HCT116 (cell line): ENCODE data around the gene C11orf58. TPM values are rescaled to one million over a fixed set of nuclear protein-coding genes. Genes with fewer than 3 reads are reported as not detected.

ENCODE experiments used
- ATAC-seq: fragments of 200-7000 bp; cut with Tn5 transposase; 2 replicates; pipeline ENCODE4 v1.9.1; 2020; ENCODE audit warnings: mild to moderate bottlenecking, moderate library complexity
- BruUV-seq: library from RNA; stranded (reverse); fragments of 400-500 nt; replicated peaks from 2 replicates; lab custom pipeline; 2021; lab: Mats Ljungman, UMichigan
- CTCF ChIA-PET: fragments of 300-600 bp; sonication (Branson Sonifier 250); formaldehyde crosslinking; loops from one replicate; lab custom pipeline; 2021; ENCODE audit warnings: antibody characterized with exemption; lab: Charles Lee
- POLR2A ChIA-PET: fragments of 300-600, 350-600 bp; sonication (Branson Sonifier 250); formaldehyde crosslinking; loops from one replicate; lab custom pipeline; 2021; ENCODE audit warnings: antibody characterized with exemption; lab: Charles Lee
- RAD21 ChIA-PET, 2 experiments: fragments of 300-600 bp; sonication (Branson Sonifier 250); formaldehyde crosslinking; loops; one replicate each; lab custom pipeline; 2023; ENCODE audit warnings: low total read pairs in 2 of 2; ENCODE audit not compliant: uncharacterized antibody in 2 of 2, unreplicated experiment in 2 of 2, low non-redundant PET in 1 of 2; lab: Charles Lee
- DNase-seq: peaks from one replicate; pipeline ENCODE4 v3.0.0-alpha.2; 2010; ENCODE audit warnings: low read depth, low spot score
- H2AFZ ChIP-seq: fragments of 200-600 bp; shearing (Covaris generic), sonication (generic); 2 replicates; pipeline ENCODE4 v1.6.1; 2017; ENCODE audit warnings: low read depth, mixed run types, mixed read lengths, antibody characterized with exemption, low read length; ENCODE audit not compliant: poor library complexity, severe bottlenecking
- H3K27ac ChIP-seq: 2 replicates; pipeline ENCODE4 v1.5.1; 2012; ENCODE audit warnings: low read depth, low read length
- H3K27me3 ChIP-seq: fragments of 200-600 bp; sonication (generic); 2 replicates; pipeline ENCODE4 v1.6.1; 2016; ENCODE audit warnings: mixed run types, low read length, mixed read lengths; ENCODE audit not compliant: insufficient read depth
- H3K36me3 ChIP-seq, 2 experiments: fragments of 200-500 bp in 1 of 2; fragments of 200-600 bp in 1 of 2; sonication (Bioruptor generic) in 1 of 2; sonication (generic) in 1 of 2; 2 replicates each; pipeline versions ENCODE4 v1.5.1 to v1.6.1; 2014 to 2016; ENCODE audit warnings: low read length in 2 of 2, inconsistent platforms in 1 of 2, mixed read lengths in 1 of 2, mixed run types in 1 of 2; ENCODE audit not compliant: insufficient read depth in 2 of 2, control insufficient read depth in 1 of 2
- H3K4me1 ChIP-seq, 2 experiments: fragments of 200-600 bp in 1 of 2; sonication (generic) in 1 of 2; 2 replicates each; pipeline versions ENCODE4 v1.5.1 to v1.6.1; 2012 to 2017; ENCODE audit warnings: low read length in 2 of 2, inconsistent platforms in 1 of 2, mild to moderate bottlenecking in 1 of 2, mixed read lengths in 1 of 2, mixed run types in 1 of 2, moderate library complexity in 1 of 2; ENCODE audit not compliant: insufficient read depth in 2 of 2, control insufficient read depth in 1 of 2
- H3K4me2 ChIP-seq: fragments of 200-600 bp; sonication (generic); 2 replicates; pipeline ENCODE4 v1.6.1; 2017; ENCODE audit warnings: mixed run types, low read length, mixed read lengths
- H3K4me3 ChIP-seq, 2 experiments: fragments of 200-600 bp in 1 of 2; sonication (generic) in 1 of 2; replicated peaks in 1 of 2; 2 replicates each; pipeline ENCODE4 v1.5.1; 2011 to 2016; ENCODE audit warnings: low read length in 2 of 2, control low read depth in 1 of 2, low read depth in 1 of 2, mild to moderate bottlenecking in 1 of 2, mixed read lengths in 1 of 2, mixed run types in 1 of 2
- H3K79me2 ChIP-seq: fragments of 200-600 bp; sonication (generic); 2 replicates; pipeline ENCODE4 v1.6.1; 2017; ENCODE audit warnings: mild to moderate bottlenecking, mixed run types, low read length, moderate library complexity, mixed read lengths; ENCODE audit not compliant: insufficient read depth
- H3K9ac ChIP-seq: fragments of 200-600 bp; sonication (generic); 2 replicates; pipeline ENCODE4 v1.6.1; 2016; ENCODE audit warnings: low read length, mixed read lengths
- H3K9me2 ChIP-seq: fragments of 200-600 bp; sonication (generic), shearing (Covaris generic); 2 replicates; pipeline ENCODE4 v1.6.1; 2017; ENCODE audit warnings: mixed run types, mild to moderate bottlenecking, moderate library complexity; ENCODE audit not compliant: insufficient read depth
- H3K9me3 ChIP-seq, 2 experiments: fragments of 200-500 bp in 1 of 2; fragments of 200-600 bp in 1 of 2; sonication (Bioruptor generic) in 1 of 2; sonication (generic) in 1 of 2; 2 replicates each; pipeline ENCODE4 v1.6.1; 2014 to 2017; ENCODE audit warnings: low read length in 2 of 2, mixed read lengths in 2 of 2, inconsistent platforms in 1 of 2, low read depth in 1 of 2, mild to moderate bottlenecking in 1 of 2, mixed run types in 1 of 2, moderate library complexity in 1 of 2; ENCODE audit not compliant: control insufficient read depth in 1 of 2, insufficient read depth in 1 of 2
- H4K20me1 ChIP-seq: fragments of 200-600 bp; sonication (generic), shearing (Covaris generic); 2 replicates; pipeline ENCODE4 v1.6.1; 2017; ENCODE audit warnings: mixed run types, mild to moderate bottlenecking, moderate library complexity; ENCODE audit not compliant: insufficient read depth
- CBX3 ChIP-seq: IDR thresholded peaks from 2 replicates; pipeline ENCODE4 v1.6.1; 2012; ENCODE audit warnings: low read depth
- EGR1 ChIP-seq: IDR thresholded peaks from 2 replicates; pipeline ENCODE4 v1.6.1; 2012; ENCODE audit warnings: low read depth
- EZH2phosphoT487 ChIP-seq: fragments of 200-600 bp; IDR thresholded peaks from 2 replicates; pipeline ENCODE4 v1.6.1; 2018; ENCODE audit warnings: antibody characterized with exemption, borderline replicate concordance
- JUND ChIP-seq: IDR thresholded peaks from 2 replicates; pipeline ENCODE4 v1.6.1; 2012
- MAX ChIP-seq: IDR thresholded peaks from 2 replicates; pipeline ENCODE4 v1.6.1; 2012
- POLR2A ChIP-seq: IDR thresholded peaks from 2 replicates; pipeline ENCODE4 v1.7.0; 2011; ENCODE audit warnings: borderline replicate concordance; ENCODE audit not compliant: insufficient read depth, insufficient read length; ENCODE audit errors: extremely low read depth
- SP1 ChIP-seq: IDR thresholded peaks from 2 replicates; pipeline ENCODE4 v1.6.1; 2012; ENCODE audit warnings: low read depth
- SRF ChIP-seq: IDR thresholded peaks from 2 replicates; pipeline ENCODE4 v1.6.1; 2012; ENCODE audit warnings: low read depth
- TCF7L2 ChIP-seq: IDR thresholded peaks from 2 replicates; pipeline ENCODE4 v1.7.0; 2011; ENCODE audit warnings: borderline replicate concordance, inconsistent platforms; ENCODE audit not compliant: insufficient read depth, insufficient read length; ENCODE audit errors: extremely low read depth
- YY1 ChIP-seq: IDR thresholded peaks from 2 replicates; pipeline ENCODE4 v1.6.1; 2011; ENCODE audit warnings: low read length, low read depth, moderate library complexity, mild to moderate bottlenecking; ENCODE audit not compliant: insufficient replicate concordance; ENCODE audit errors: extremely low read depth
- ZBTB33 ChIP-seq: IDR thresholded peaks from 2 replicates; pipeline ENCODE4 v1.6.1; 2011; ENCODE audit warnings: mild to moderate bottlenecking, low read length, moderate library complexity; ENCODE audit not compliant: insufficient replicate concordance; ENCODE audit errors: extremely low read depth
- ZFX ChIP-seq: fragments of 450-650 bp; IDR thresholded peaks from 2 replicates; pipeline ENCODE4 v1.6.1; 2017
- intact Hi-C: fragments of 100-400 bp; cut with micrococcal nuclease; formaldehyde crosslinking; loops from 2 replicates; pipeline ENCODE4 v1.10.0; 2022
- total RNA-seq: library from RNA; stranded (reverse); gene quantifications from one replicate; pipeline ENCODE4 v1.2.1, GENCODE V29; 2021; ENCODE audit not compliant: unreplicated experiment

C11orf58 gene
- total RNA-seq, 1 experiment from 2014 or later, result 108 TPM

DNA sequence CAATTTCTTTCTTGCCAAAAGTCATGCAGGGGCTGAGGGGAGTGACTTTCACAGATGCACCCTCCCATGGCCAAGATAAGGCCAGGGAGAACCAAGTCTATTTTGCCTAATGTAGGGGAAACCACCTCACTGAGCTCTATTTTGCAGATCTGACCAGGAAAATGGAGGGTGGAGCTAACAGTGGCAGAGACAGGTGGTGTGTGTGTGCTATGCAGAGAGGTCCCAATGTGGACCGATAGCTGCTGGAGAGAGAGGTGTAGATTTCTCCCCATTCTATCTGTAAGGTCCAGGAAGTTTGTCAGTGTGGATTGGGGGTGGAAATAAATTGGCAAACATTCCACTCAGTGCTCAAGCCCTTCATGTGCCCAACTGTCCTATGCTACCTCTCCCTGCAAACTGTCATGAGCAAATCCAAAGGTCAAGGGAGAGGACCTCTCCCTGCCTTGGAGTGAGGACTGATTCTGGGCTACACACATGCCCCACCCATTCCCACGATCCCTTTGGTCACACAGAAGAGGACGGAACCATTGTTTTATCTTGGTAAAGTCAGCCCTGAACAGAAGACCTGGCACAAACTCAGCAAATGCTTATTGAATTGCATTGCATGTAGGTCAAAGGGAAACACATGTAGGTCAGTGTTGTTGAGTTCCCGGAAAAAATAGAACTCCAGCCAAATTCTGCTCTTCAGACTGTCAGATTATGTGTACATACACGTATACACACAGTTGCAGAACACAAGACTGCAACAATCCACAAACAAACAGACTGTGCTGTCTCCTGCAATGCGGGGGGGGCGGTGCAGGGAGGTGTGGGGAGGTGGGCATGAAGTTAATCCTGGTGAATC, 65.9 kb downstream of the C11orf58 start:
- no peak for DNase-seq
- ChIA-PET CTCF (no interaction called here), POLR2A (no interaction called here), RAD21 (no interaction called here)
- Histone ChIP-seq H3K4me2 (no peak overlapping the region), H3K9ac (no peak overlapping the region), H4K20me1 (no peaks in the 10 kb centered on the region), H3K4me3 (no peak overlapping the region), H3K27ac (no peak overlapping the region), H3K9me3 (no peaks in the 10 kb centered on the region), H3K79me2 (no peaks in the 10 kb centered on the region), H3K9me2 (no peaks in the 10 kb centered on the region; the same call in 1 of the 2 replicates), H3K4me1 (no peaks in the 10 kb centered on the region), H2AFZ (no peak overlapping the region), H3K27me3 (no peaks in the 10 kb centered on the region), H3K36me3 (no peaks in the 10 kb centered on the region)
- intact Hi-C loops, result no loop called here
- no peak for ATAC-seq
- TF ChIP-seq ZBTB33, result no peak
- BruUV-seq, result no TSS peak

DNA sequence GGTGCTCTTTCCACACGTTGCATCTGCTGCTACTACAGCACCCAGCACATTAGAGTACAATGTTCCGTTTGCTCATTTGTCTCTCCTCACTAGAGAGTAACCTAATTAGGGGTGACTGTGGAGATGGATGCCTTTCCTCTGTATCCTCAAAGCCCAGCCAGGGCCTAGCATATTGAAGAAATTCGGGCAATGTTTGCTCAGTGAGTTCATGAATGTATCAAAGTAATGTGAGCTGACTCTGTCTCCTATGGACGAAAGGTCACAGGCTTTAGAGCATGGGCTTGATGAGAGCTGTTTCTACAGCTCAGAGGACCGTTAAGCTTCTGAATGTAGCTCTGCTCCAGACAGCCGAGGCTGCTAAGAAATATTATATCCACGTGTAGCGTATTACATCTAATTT, 67.5 kb downstream of the C11orf58 start:
- Histone ChIP-seq H3K36me3 (no peaks in the 10 kb centered on the region), H3K27ac (no peak overlapping the region), H3K4me3 (no peak overlapping the region), H3K9me2 (no peaks in the 10 kb centered on the region; the same call in 1 of the 2 replicates), H3K9me3 (no peaks in the 10 kb centered on the region), H3K27me3 (no peaks in the 10 kb centered on the region), H3K79me2 (no peaks in the 10 kb centered on the region), H3K9ac (no peak overlapping the region), H3K4me2 (no peak overlapping the region), H2AFZ (no peak overlapping the region), H4K20me1 (no peaks in the 10 kb centered on the region), H3K4me1 (no peaks in the 10 kb centered on the region; a peak in 1 of 4 replicates)
- intact Hi-C loops, result no loop called here
- no peak for ATAC-seq
- BruUV-seq, result no TSS peak
- ChIA-PET POLR2A (no interaction called here), CTCF (no interaction called here), RAD21 (no interaction called here)
- DNase-seq, result no peak
- TF ChIP-seq CBX3, result no peak
- TF ChIP-seq TCF7L2, result no peak
- TF ChIP-seq SRF, result no peak
- TF ChIP-seq MAX, result no peak
- TF ChIP-seq EGR1, result no peak
- TF ChIP-seq JUND, result no peak
- no peak for TF ChIP-seq YY1
- TF ChIP-seq ZFX, result no peak
- TF ChIP-seq ZBTB33, result no peak
- no peak for TF ChIP-seq POLR2A
- no peak for TF ChIP-seq EZH2phosphoT487
- TF ChIP-seq SP1, result no peak
